Calu3 (cell line): ENCODE results near the gene WNT2. TPM values are rescaled to one million over a fixed set of nuclear protein-coding genes. Genes with fewer than 3 reads are reported as not detected.

Experiments
- BruUV-seq: library from RNA; stranded (reverse); fragments of 400-500 nt; replicated peaks from 2 replicates; lab custom pipeline; 2021; lab: Mats Ljungman, UMichigan
- CTCF ChIA-PET: fragments of 300-600 bp; sonication (Branson Sonifier 250); formaldehyde crosslinking; loops from one replicate; lab custom pipeline; 2022; ENCODE audit warnings: antibody characterized with exemption; lab: Charles Lee
- DNase-seq: peaks from one replicate; pipeline ENCODE4 v3.0.0; 2022
- H3K27ac Mint-ChIP-seq: one replicate; pipeline ENCODE4 v1.8.0; 2022; ENCODE audit warnings: mixed read lengths; ENCODE audit not compliant: unreplicated experiment
- H3K27me3 Mint-ChIP-seq: one replicate; pipeline ENCODE4 v1.8.0; 2022; ENCODE audit warnings: mixed read lengths; ENCODE audit not compliant: unreplicated experiment
- H3K36me3 Mint-ChIP-seq: one replicate; pipeline ENCODE4 v1.8.0; 2022; ENCODE audit warnings: mild to moderate bottlenecking, moderate library complexity, mixed read lengths; ENCODE audit not compliant: insufficient read depth, unreplicated experiment
- H3K4me1 Mint-ChIP-seq: one replicate; pipeline ENCODE4 v1.8.0; 2022; ENCODE audit warnings: mild to moderate bottlenecking, low read depth, mixed read lengths; ENCODE audit not compliant: unreplicated experiment
- H3K4me3 Mint-ChIP-seq: one replicate; pipeline ENCODE4 v1.8.0; 2022; ENCODE audit warnings: mild to moderate bottlenecking, low read depth, moderate library complexity, mixed read lengths; ENCODE audit not compliant: unreplicated experiment
- H3K9me3 Mint-ChIP-seq: one replicate; pipeline ENCODE4 v1.8.0; 2022; ENCODE audit warnings: low read depth, mixed read lengths; ENCODE audit not compliant: unreplicated experiment
- intact Hi-C: fragments of 100-400 bp; cut with micrococcal nuclease; formaldehyde crosslinking; loops from one replicate; pipeline ENCODE4 v1.10.0; 2022; ENCODE audit not compliant: unreplicated experiment
- total RNA-seq: library from RNA; stranded (reverse); gene quantifications from 2 replicates; pipeline ENCODE4 v1.2.3, GENCODE V29; 2022
- TF ChIP-seq, protein P1 (sequence below): fragments of 200-600 bp; IDR thresholded peaks from one replicate; pipeline ENCODE4 v1.8.0; 2022; ENCODE audit warnings: antibody characterized with exemption; ENCODE audit not compliant: unreplicated experiment

Gene WNT2
- total RNA-seq, 1 experiment from 2014 or later: not detected

DNA sequence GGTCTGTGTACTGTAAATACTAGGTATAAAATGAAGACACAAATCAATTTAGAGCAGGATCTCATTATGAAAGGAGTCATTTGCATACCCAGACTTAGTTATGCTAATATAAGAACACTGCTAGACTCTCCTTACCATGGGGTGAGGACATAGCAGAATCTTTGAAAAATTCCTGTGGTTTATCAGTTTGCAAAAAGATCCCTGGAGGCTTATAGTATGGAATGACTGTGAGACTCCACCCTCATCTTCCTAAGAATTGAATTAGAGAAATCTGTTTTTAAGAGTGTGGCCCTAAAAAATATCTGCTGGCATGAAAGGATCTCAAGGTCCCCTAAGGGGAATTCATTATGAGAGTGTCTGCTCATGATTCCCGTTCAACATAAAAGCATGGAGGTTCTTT, 63.2 kb downstream of the WNT2 start:
- CTCF ChIA-PET: no interaction called here
- Mint-ChIP-seq H3K27me3 (peaks cover 36% of the 10 kb centered on the region), H3K9me3 (no peaks in the 10 kb centered on the region), H3K4me3 (no peak overlapping the region), H3K36me3 (no peaks in the 10 kb centered on the region), H3K4me1 (no peaks in the 10 kb centered on the region), H3K27ac (no peak overlapping the region)
- no peak for DNase-seq
- TF ChIP-seq, protein P1, sequence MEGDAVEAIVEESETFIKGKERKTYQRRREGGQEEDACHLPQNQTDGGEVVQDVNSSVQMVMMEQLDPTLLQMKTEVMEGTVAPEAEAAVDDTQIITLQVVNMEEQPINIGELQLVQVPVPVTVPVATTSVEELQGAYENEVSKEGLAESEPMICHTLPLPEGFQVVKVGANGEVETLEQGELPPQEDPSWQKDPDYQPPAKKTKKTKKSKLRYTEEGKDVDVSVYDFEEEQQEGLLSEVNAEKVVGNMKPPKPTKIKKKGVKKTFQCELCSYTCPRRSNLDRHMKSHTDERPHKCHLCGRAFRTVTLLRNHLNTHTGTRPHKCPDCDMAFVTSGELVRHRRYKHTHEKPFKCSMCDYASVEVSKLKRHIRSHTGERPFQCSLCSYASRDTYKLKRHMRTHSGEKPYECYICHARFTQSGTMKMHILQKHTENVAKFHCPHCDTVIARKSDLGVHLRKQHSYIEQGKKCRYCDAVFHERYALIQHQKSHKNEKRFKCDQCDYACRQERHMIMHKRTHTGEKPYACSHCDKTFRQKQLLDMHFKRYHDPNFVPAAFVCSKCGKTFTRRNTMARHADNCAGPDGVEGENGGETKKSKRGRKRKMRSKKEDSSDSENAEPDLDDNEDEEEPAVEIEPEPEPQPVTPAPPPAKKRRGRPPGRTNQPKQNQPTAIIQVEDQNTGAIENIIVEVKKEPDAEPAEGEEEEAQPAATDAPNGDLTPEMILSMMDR: no peak
- intact Hi-C loops: no loop called here
- BruUV-seq: no TSS peak

DNA sequence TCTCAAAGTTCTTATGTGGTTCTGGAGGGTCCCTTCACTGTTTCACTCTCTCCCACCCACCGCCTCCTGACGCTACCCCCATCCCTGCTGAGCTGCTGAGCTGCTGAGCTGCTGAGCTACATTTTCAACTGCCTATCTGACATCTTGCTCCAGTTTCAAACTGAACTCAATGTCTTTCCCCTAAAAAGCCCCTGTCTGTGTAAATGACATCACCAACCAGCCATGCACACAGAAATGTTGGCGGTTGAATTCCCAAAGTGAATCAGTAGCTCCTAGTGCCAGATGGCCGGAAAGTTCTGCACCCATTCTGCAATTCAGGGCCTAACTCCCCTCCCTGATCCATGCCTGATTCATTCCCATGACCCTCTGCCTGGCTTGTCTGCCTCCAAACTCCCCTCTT, 71.2 kb downstream of the WNT2 start:
- peaks cover 82% of the 10 kb centered on the region for H3K27me3 Mint-ChIP-seq
- BruUV-seq: no TSS peak
- CTCF ChIA-PET: no interaction called here
- no peak overlapping the region for H3K27ac Mint-ChIP-seq
- H3K4me1 Mint-ChIP-seq: no peaks in the 10 kb centered on the region
- no peak overlapping the region for H3K4me3 Mint-ChIP-seq
- H3K9me3 Mint-ChIP-seq: no peaks in the 10 kb centered on the region
- H3K36me3 Mint-ChIP-seq: no peaks in the 10 kb centered on the region
- intact Hi-C loops: no loop called here
- TF ChIP-seq, protein P1: no peak
- DNase-seq: no peak

DNA sequence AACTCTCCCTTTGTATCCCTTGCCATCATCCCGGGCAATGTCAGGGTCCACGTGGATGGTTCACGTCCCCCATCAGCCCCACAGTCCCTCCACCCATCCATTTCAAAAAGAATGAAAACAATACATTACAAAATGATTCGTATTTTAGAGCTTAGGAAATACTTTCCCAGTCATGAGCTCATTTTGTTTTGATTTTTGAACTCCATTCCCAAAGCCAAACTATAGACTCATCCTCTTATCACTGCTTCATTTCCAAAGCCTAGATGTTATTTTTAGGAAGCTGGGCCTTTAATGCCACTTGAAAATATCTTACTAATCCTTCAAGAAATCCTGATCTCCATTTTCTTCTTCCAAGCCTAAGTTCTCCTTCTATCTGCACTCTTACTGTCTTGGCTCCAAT, 72.1 kb downstream of the WNT2 start:
- intact Hi-C loops: no loop called here
- Mint-ChIP-seq H3K4me1 (no peaks in the 10 kb centered on the region), H3K9me3 (no peaks in the 10 kb centered on the region), H3K27me3 (peaks cover 73% of the 10 kb centered on the region), H3K4me3 (no peak overlapping the region), H3K27ac (no peak overlapping the region), H3K36me3 (no peaks in the 10 kb centered on the region)
- TF ChIP-seq, protein P1: no peak
- CTCF ChIA-PET: no interaction called here
- no TSS peak for BruUV-seq
- DNase-seq: no peak

DNA sequence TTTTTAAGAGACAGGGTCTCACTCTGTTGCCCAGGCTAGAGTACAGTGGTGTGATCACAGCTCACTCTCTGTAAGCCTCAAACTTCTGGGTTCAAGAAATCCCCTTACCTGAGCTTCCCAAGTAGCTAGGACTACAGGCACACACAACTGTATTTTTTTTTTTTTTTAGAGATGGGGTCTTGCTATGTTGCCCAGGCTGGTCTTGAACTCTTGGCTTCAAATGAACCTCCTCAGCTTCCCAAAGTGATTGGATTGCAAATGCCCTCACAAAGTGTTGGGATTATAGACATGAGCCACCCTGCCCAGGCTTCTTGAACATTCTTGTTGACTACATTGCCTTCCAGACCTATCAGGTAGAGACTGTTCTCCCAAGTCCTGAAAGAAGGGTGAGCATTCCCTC, 72.6 kb downstream of the WNT2 start:
- no peaks in the 10 kb centered on the region for H3K36me3 Mint-ChIP-seq
- CTCF ChIA-PET: interaction anchor here (0.6 kb wide), 1 partner anchor 21 kb away, joined by 3 read pairs; no protein-coding TSS in a partner anchor
- no peak for DNase-seq
- TF ChIP-seq, protein P1: no peak
- BruUV-seq: no TSS peak
- no peak overlapping the region for H3K4me3 Mint-ChIP-seq
- intact Hi-C loops: no loop called here
- no peak overlapping the region for H3K27ac Mint-ChIP-seq
- H3K4me1 Mint-ChIP-seq: no peaks in the 10 kb centered on the region
- no peaks in the 10 kb centered on the region for H3K9me3 Mint-ChIP-seq
- peaks cover 68% of the 10 kb centered on the region for H3K27me3 Mint-ChIP-seq
